Measurements from ENCODE around the gene EFEMP1.

Gene EFEMP1

GRCh38 chr2:55923091-55923981 lies at the start of gene EFEMP1:
Gene EFEMP1, minus strand, starts transcription at chr2:55923782. Its CDS starts 1,342 bp downstream, at chr2:55922440.
- no peak for DNase-seq

- DNase-seq: no peak
These were observed 46.9 kb upstream of the EFEMP1 start for GRCh38 chr2:55970500-55970899.

GRCh38 chr2:55968941-55969340 lies 45.4 kb upstream of the EFEMP1 start:
- DNase-seq: no peak

- no peak for DNase-seq
These were observed 43.0 kb upstream of the EFEMP1 start for GRCh38 chr2:55966401-55967118.

GRCh38 chr2:55965966-55966365 lies 42.4 kb upstream of the EFEMP1 start:
- DNase-seq: no peak

GRCh38 chr2:55965276-55965675 lies 41.7 kb upstream of the EFEMP1 start:
- DNase-seq: no peak

- no peak for DNase-seq
These were observed 39.3 kb upstream of the EFEMP1 start for GRCh38 chr2:55962915-55963314.

GRCh38 chr2:55961318-55961911 lies 37.8 kb upstream of the EFEMP1 start:
- no peak for DNase-seq

GRCh38 chr2:55958756-55959155 lies 35.2 kb upstream of the EFEMP1 start:
- DNase-seq: no peak

GRCh38 chr2:55957142-55957541 lies 33.6 kb upstream of the EFEMP1 start:
- DNase-seq: no peak

GRCh38 chr2:55954306-55955035 lies 30.9 kb upstream of the EFEMP1 start:
- no peak for DNase-seq

GRCh38 chr2:55952415-55952814 lies 28.8 kb upstream of the EFEMP1 start:
- no peak for DNase-seq

- no peak for DNase-seq
These were observed 28.0 kb upstream of the EFEMP1 start for GRCh38 chr2:55951533-55951932.

GRCh38 chr2:55949613-55950012 lies 26.0 kb upstream of the EFEMP1 start:
- no peak for DNase-seq

GRCh38 chr2:55949211-55949610 lies 25.6 kb upstream of the EFEMP1 start:
- DNase-seq: no peak

- DNase-seq: no peak
These were observed 24.8 kb upstream of the EFEMP1 start for GRCh38 chr2:55948176-55948923.

GRCh38 chr2:55947752-55948151 lies 24.2 kb upstream of the EFEMP1 start:
- DNase-seq: no peak

GRCh38 chr2:55946793-55947192 lies 23.2 kb upstream of the EFEMP1 start:
- no peak for DNase-seq

GRCh38 chr2:55943466-55943865 lies 19.9 kb upstream of the EFEMP1 start:
- no peak for DNase-seq

GRCh38 chr2:55936351-55936750 lies 12.8 kb upstream of the EFEMP1 start:
- DNase-seq: no peak

- DNase-seq: no peak
These were observed 10.8 kb upstream of the EFEMP1 start for GRCh38 chr2:55934337-55934736.

- DNase-seq: no peak
These were observed 9.3 kb upstream of the EFEMP1 start for GRCh38 chr2:55932843-55933242.
